GM12872 (cell line): ENCODE results near the gene MRPS14.

ENCODE experiments used
- TF ChIP-seq, protein P1 (sequence below): IDR thresholded peaks from 3 replicates; pipeline ENCODE4 v1.5.1; 2011; ENCODE audit warnings: low read depth, mild to moderate bottlenecking, low read length, moderate library complexity; ENCODE audit not compliant: insufficient read depth

The MRPS14 gene

DNA sequence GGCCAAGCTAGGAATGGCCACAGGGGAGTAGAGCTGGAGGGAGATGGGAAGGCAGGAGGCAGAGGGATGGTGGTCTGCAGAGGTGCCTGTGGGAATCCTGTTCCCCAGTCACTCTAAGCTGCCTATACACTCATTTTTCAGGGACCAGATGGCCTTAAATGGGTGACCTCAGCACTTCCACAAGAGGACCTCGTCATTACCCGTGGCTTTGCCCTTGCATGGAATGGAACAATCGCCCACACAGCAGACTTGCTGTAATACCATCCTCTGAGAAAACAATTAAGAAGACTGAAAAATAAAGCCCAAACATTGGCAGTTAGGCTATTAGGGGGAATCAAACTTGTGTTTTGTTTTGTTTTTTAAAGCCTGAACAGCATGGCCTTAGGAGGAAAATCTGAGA, 31.5 kb upstream of the MRPS14 start:
- TF ChIP-seq, protein P1, sequence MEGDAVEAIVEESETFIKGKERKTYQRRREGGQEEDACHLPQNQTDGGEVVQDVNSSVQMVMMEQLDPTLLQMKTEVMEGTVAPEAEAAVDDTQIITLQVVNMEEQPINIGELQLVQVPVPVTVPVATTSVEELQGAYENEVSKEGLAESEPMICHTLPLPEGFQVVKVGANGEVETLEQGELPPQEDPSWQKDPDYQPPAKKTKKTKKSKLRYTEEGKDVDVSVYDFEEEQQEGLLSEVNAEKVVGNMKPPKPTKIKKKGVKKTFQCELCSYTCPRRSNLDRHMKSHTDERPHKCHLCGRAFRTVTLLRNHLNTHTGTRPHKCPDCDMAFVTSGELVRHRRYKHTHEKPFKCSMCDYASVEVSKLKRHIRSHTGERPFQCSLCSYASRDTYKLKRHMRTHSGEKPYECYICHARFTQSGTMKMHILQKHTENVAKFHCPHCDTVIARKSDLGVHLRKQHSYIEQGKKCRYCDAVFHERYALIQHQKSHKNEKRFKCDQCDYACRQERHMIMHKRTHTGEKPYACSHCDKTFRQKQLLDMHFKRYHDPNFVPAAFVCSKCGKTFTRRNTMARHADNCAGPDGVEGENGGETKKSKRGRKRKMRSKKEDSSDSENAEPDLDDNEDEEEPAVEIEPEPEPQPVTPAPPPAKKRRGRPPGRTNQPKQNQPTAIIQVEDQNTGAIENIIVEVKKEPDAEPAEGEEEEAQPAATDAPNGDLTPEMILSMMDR: no peak

DNA sequence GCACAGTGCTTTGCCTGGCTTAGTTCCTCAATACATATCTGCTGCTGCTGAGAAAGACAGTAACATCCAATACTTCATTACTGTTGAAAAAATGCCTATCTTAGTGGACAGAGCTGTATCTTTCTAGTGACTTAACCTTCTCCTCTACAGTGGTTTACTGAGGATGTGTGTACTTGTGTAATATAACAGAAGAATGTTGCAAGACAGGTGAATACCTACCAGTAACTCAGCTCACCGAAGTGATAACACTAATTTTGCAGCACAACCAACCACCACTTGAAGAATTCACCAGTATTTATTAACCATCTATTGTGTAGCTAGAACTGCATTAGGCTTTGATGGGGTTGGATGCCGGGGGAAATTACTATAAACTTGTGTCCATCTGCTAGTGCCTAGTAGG, 27.8 kb upstream of the MRPS14 start:
- TF ChIP-seq, protein P1: no peak

DNA sequence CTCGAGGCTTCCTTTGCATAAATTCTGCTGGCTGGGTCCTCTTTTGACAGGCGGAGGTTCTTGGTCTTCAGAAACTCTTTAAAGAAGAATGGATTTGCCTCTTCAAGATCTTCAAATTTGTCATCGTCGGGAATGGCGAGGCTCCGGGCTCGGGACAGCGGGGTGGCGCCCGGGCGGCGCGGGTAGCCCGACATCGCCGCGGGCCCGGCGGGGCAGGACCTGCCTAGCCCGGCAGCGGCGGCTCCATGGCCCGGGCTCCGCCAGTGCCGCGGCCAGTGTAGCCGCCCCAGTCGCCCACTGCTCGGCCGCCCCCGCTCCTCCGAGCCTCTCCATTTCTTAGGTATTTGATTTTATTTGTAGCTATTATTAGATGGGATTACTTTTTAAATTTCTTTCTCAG, 22.3 kb upstream of the MRPS14 start:
- TF ChIP-seq, protein P1: no peak

DNA sequence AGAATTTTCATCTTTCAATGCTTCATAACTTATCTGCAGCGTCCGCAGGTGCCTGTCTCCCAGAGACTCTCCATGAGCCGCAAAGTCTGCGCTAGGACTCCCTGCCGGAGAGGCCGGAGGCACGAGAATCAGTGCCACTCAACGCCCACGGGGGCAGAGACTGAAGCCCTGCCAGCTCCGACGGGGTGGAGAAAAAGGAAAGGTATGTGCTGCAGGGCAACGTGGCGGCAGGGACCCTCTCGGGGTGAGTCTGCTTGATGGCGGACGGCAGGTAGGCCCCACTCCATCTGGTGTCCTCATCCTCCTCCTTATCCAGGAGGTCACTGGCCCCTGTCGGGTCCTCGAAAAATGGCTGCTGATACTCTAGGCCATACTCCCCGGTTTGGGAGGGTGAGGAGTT, 21.9 kb upstream of the MRPS14 start:
- TF ChIP-seq, protein P1: no peak

DNA sequence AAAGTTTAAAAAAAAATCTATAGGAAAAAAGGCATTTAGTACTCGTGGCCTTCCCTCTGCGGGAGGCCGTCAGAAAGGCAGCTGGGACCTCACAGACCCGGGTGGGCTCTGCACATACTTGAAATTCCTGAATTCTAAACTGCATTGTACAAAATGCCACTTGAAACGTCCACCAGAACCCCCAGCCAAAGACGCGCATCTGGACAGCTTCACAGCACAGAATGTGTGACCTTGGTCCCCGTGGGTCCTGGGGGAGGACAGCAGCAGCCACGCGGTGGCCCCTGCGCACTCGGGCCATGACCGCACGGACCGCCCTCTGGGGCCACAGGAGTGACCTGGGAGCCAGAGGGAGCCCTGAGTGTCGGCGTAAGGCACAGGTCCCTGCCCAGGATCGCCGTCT, 20.6 kb upstream of the MRPS14 start:
- TF ChIP-seq, protein P1: no peak

DNA sequence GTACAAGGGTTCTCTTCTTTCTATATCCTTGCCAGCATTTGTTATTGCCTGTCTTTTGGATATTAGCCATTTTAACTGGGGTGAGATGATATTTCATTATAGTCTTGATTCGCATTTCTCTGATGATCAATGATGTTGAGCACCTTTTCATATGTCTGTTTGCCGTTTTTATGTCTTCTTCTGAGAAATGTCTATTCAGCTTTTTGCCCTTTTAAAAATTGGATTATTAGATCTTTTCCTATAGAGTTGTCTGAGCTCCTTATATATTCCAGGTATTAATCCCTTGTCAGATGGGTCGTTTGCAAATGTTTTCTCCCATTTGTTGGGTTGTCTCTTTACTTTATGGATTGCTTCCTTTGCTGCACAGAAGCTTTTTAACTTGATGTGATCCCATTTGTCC, 19.4 kb upstream of the MRPS14 start:
- TF ChIP-seq, protein P1: no peak

DNA sequence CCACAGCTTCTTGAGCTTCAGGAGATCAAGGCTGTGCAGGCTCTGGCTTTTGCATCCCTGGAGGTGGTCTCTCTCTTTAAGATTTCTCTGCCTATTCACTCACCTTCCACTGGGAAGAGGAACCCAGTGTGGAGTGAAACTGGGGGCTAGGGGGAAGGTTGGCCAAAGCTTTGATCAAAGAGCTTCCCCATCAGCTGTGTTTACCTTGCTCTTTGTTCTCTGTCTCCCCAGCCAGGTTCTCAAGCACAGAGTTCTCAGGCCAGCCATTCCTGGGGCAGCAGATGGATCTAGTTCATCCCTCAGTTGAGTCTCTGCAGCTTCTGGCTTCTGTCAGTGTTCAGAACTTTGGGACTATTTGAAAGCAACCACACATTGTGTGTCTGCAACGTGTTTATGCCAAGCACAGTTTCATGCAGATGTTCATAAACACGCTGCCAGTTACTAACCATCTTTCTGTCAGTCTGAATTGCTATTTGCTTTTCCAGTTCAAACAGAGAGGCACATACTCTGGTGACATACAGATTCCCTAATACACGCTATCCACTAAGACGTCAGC, 17.2 kb upstream of the MRPS14 start:
- TF ChIP-seq, protein P1: no peak
